T-cell (primary cell): Measurements from ENCODE around the gene AHCYL1. TPM values are rescaled to one million over a fixed set of nuclear protein-coding genes. Genes with fewer than 3 reads are reported as not detected.
"Not testable (repeated sequence)": the region's sequence is repeated elsewhere in the genome, so short reads cannot be mapped to it uniquely, and the experiment has no call there.

Source experiments
- ATAC-seq, 4 experiments: fragments of 200-7000 bp in 3 of 4; fragments of 150-1000 bp in 1 of 4; cut with Tn5 transposase; replicated peaks in 1 of 4; 1 replicate in 3 of 4; 2 replicates in 1 of 4; pipeline ENCODE4 v1.10.0; 2021; ENCODE audit warnings: moderate library complexity in 3 of 4, mild to moderate bottlenecking in 2 of 4, moderate number of reproducible peaks in 1 of 4
- CTCF ChIA-PET, 2 donors: fragments of 300-600 bp; sonication (Branson Sonifier 250); formaldehyde crosslinking; loops; one replicate each; lab custom pipeline; 2022; ENCODE audit warnings: antibody characterized with exemption in 2 of 2; lab: Charles Lee
- POLR2A ChIA-PET, 2 donors: fragments of 300-600 bp; sonication (Branson Sonifier 250); formaldehyde crosslinking; loops; one replicate each; lab custom pipeline; 2022; ENCODE audit warnings: antibody characterized with exemption in 2 of 2; lab: Charles Lee
- DNase-seq, 35 experiments: peaks; one replicate each; pipeline versions ENCODE4 v3.0.0 to v3.0.0-alpha.2; 2013 to 2023
- H3K27ac ChIP-seq: one replicate; pipeline ENCODE4 v1.5.1; 2013; ENCODE audit warnings: low read length
- H3K27me3 ChIP-seq, 2 experiments: replicated peaks in 1 of 2; 1 replicate in 1 of 2; 2 replicates in 1 of 2; pipeline versions ENCODE4 v1.6.1 to v1.7.0; 2013; ENCODE audit warnings: low read length in 1 of 2, mixed read lengths in 1 of 2; ENCODE audit not compliant: control insufficient read depth in 2 of 2, insufficient read depth in 2 of 2; ENCODE audit errors: extremely low read depth in 1 of 2
- H3K36me3 ChIP-seq, 2 donors: 1 replicate in 1 of 2; 2 replicates in 1 of 2; pipeline versions ENCODE4 v1.6.1 to v1.7.0; 2013; ENCODE audit warnings: low read length in 1 of 2; ENCODE audit not compliant: control insufficient read depth in 2 of 2, insufficient read depth in 1 of 2; ENCODE audit errors: extremely low read depth in 1 of 2
- H3K4me1 ChIP-seq, 2 experiments: 1 replicate in 1 of 2; 2 replicates in 1 of 2; pipeline versions ENCODE4 v1.6.1 to v1.7.0; 2013; ENCODE audit warnings: low read length in 2 of 2, mixed read lengths in 1 of 2; ENCODE audit not compliant: insufficient read depth in 2 of 2, control insufficient read depth in 1 of 2; ENCODE audit errors: extremely low read depth in 1 of 2
- H3K4me3 ChIP-seq, 2 donors: 1 replicate in 1 of 2; 2 replicates in 1 of 2; pipeline versions ENCODE4 v1.5.1 to v1.7.0; 2013; ENCODE audit warnings: mild to moderate bottlenecking in 2 of 2, low read length in 1 of 2, moderate library complexity in 1 of 2; ENCODE audit not compliant: control insufficient read depth in 1 of 2; ENCODE audit errors: extremely low read depth in 1 of 2
- H3K9me3 ChIP-seq: 2 replicates; pipeline ENCODE4 v1.7.0; 2013
- H3K27ac Mint-ChIP-seq, 2 donors: one replicate each; pipeline ENCODE4 v1.8.0; 2020 to 2021; ENCODE audit warnings: mild to moderate bottlenecking in 2 of 2, mixed read lengths in 2 of 2
- H3K27me3 Mint-ChIP-seq, 2 donors: one replicate each; pipeline ENCODE4 v1.8.0; 2021 to 2022; ENCODE audit warnings: mixed read lengths in 2 of 2
- H3K36me3 Mint-ChIP-seq: one replicate; pipeline ENCODE4 v1.8.0; 2021; ENCODE audit warnings: mixed read lengths
- H3K4me1 Mint-ChIP-seq, 3 donors: one replicate each; pipeline ENCODE4 v1.8.0; 2020 to 2022; ENCODE audit warnings: mixed read lengths in 3 of 3, mild to moderate bottlenecking in 1 of 3
- H3K4me3 Mint-ChIP-seq, 3 donors: one replicate each; pipeline ENCODE4 v1.8.0; 2020 to 2022; ENCODE audit warnings: mild to moderate bottlenecking in 3 of 3, mixed read lengths in 3 of 3, moderate library complexity in 3 of 3
- H3K9me3 Mint-ChIP-seq, 3 donors: one replicate each; pipeline ENCODE4 v1.8.0; 2020 to 2022; ENCODE audit warnings: mixed read lengths in 3 of 3
- WGBS: methylation state at CpG from one replicate; pipeline ENCODE4 v1.1.5; 2013; ENCODE audit warnings: missing lambda C conversion rate; ENCODE audit not compliant: insufficient coverage; 5-methylcytosine and 5-hydroxymethylcytosine counted together
- total RNA-seq, 35 experiments: library from RNA in 6 of 35; stranded (reverse) in 6 of 35; fragments of 120-200 nt in 1 of 35; gene quantifications; one replicate each; pipeline versions ENCODE4 v1.2.1 to v1.2.4 and lab custom pipeline; 2013 to 2026

Gene AHCYL1
- total RNA-seq, 5 donors from 2014 or later (not counting 1 experiment from before 2014, with no cell fraction given) = 23.0 to 41.6 (median 38.9) TPM

DNA sequence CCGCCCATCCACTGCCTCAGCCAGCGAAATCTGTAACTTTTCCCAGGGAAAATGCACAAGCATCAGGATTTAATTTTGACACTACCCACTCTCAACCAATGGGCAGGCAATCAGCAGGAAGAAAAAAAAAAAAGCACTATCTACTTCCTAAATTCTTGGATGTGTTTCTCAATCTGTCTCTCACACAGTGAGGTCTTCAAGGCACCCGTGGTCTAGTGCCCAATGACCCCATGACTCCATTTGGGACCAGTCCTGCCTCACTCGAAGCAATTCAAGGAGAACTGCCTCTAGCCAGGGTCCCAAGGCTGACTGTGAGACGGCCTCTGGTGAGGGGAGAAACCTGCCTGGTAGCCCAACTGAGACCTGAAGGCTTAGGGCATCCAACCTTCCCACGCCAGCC lies 38.1 kb upstream of the AHCYL1 start:
- peaks cover 0 to 2% of the 10 kb centered on the region in 2 experiments for H3K27me3 ChIP-seq
- WGBS = 70% methylated on average over 2 of the region's 6 CpGs
- Mint-ChIP-seq H3K27me3 (peaks cover 4 to 6% of the 10 kb centered on the region in 2 donors), H3K4me1 (peaks cover 4 to 8% (median 7%) of the 10 kb centered on the region in 3 donors), H3K9me3 (peaks cover 0 to 6% (median 0%) of the 10 kb centered on the region in 3 donors), H3K36me3 (no peaks in the 10 kb centered on the region), H3K4me3 (no peak overlapping the region), H3K27ac (no peak overlapping the region)
- no peaks in the 10 kb centered on the region for H3K36me3 ChIP-seq
- H3K4me1 ChIP-seq = no peaks in the 10 kb centered on the region
- ChIA-PET CTCF (no interaction called here), POLR2A (no interaction called here)
- ATAC-seq (no peak), DNase-seq (no peak)
- no peak overlapping the region for H3K4me3 ChIP-seq
- no peaks in the 10 kb centered on the region for H3K9me3 ChIP-seq
- no peak overlapping the region for H3K27ac ChIP-seq

DNA sequence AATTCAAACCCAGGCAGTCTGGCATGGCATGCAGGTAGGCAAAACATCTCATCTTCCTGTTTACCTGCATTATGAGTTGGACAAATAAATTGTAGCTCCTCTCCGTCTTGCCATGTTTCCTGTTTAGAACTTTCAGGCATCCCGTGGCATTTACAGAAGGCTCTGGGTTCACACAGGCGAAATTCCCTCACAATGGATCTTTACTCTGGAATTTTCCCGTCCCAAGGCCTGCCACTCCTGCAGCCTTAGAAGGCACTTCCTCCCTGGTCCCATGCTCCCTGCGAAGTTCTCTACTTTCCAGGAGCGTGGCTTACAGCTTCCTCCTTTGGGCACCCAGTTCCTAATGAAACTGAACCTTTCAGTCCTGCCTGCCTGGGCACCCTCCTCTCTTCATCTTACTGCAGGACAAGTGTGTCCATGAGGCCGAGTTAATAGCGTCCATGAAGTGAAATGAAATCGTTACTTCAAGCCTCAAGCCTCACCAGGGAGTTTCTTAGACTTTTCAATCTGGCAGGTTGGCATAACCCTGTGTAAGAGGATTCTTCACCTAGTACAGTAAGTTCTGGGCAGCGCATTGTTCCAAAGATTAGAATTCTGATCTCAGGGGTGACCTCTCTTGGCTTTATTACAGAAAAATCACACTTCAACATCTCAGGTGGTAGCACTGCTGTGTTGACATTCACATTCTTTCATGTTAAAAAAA lies 36.8 kb upstream of the AHCYL1 start:
- ChIA-PET CTCF (interaction anchor here in 1 of 2 donors (1.2 kb wide), 1 partner anchor 23 kb away, joined by 3 read pairs; no protein-coding TSS in a partner anchor), POLR2A (no interaction called here)
- Histone ChIP-seq H3K9me3 (no peaks in the 10 kb centered on the region), H3K27ac (no peak overlapping the region), H3K4me3 (no peak overlapping the region), H3K27me3 (peaks cover 0 to 2% of the 10 kb centered on the region in 2 experiments), H3K36me3 (no peaks in the 10 kb centered on the region), H3K4me1 (no peaks in the 10 kb centered on the region)
- Mint-ChIP-seq H3K4me1 (peaks cover 4 to 8% (median 7%) of the 10 kb centered on the region in 3 donors), H3K27ac (no peak overlapping the region), H3K27me3 (peaks cover 4 to 6% of the 10 kb centered on the region in 2 donors), H3K4me3 (no peak overlapping the region), H3K36me3 (no peaks in the 10 kb centered on the region), H3K9me3 (peaks cover 0 to 6% (median 0%) of the 10 kb centered on the region in 3 donors)
- no peak for ATAC-seq
- 85% methylated on average over 8 of the region's 10 CpGs for WGBS
- no peak for DNase-seq

DNA sequence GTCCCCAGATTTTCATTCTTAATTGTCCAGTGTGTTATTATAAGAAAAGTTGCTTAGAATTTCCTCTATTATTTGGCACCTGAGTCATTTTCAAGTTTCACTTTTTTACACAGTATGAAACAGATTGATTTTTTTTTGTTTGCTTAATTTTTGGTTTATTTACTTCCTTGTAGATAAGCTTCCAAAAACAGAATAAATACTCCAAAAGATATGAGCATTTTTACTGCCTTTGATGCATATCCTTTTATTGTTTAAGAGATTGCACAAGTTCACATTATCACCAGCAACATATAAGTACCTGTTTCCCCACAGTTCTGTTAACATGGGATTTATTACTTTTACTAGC lies 36.3 kb upstream of the AHCYL1 start:
- H3K36me3 Mint-ChIP-seq = no peaks in the 10 kb centered on the region
- ChIA-PET CTCF (interaction anchor here (0.5 to 1.2 kb wide), 2 partner anchors 22 to 1117 kb away, joined by 3 to 4 read pairs; no protein-coding TSS in a partner anchor), POLR2A (no interaction called here)
- peaks cover 4 to 8% (median 7%) of the 10 kb centered on the region in 3 donors for H3K4me1 Mint-ChIP-seq
- Histone ChIP-seq H3K4me1 (no peaks in the 10 kb centered on the region), H3K27me3 (peaks cover 0 to 2% of the 10 kb centered on the region in 2 experiments), H3K4me3 (no peak overlapping the region), H3K9me3 (no peaks in the 10 kb centered on the region), H3K36me3 (no peaks in the 10 kb centered on the region), H3K27ac (no peak overlapping the region)
- ATAC-seq (no peak), DNase-seq (no peak)
- H3K4me3 Mint-ChIP-seq = no peak overlapping the region
- peaks cover 3 to 6% of the 10 kb centered on the region in 2 donors for H3K27me3 Mint-ChIP-seq
- peaks cover 0 to 6% (median 0%) of the 10 kb centered on the region in 3 donors for H3K9me3 Mint-ChIP-seq
- no peak overlapping the region for H3K27ac Mint-ChIP-seq

DNA sequence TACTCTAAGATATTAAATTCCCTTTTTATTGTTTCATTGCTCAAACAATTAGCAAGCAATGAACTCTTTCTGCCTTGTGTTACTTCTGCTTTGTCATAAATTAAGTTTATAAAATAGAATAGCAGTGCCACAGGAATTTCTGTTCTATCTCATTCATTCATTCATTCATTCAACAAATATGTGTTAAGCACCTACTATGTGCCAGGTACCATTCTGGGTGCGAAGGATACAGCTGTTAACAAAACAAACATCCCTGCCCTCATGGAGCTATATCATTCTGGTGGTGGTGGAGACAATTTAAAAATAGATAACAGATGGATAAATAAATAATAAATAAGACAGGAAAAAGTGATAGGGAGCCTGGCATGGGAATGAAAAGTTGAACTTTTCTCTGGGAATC lies 34.5 kb upstream of the AHCYL1 start:
- DNase-seq (no peak), ATAC-seq (no peak)
- Histone ChIP-seq H3K27me3 (no peaks in the 10 kb centered on the region), H3K36me3 (no peaks in the 10 kb centered on the region), H3K4me3 (no peak overlapping the region), H3K4me1 (no peaks in the 10 kb centered on the region), H3K27ac (no peak overlapping the region), H3K9me3 (no peaks in the 10 kb centered on the region)
- H3K27me3 Mint-ChIP-seq = peaks cover 3 to 6% of the 10 kb centered on the region in 2 donors
- H3K36me3 Mint-ChIP-seq = no peaks in the 10 kb centered on the region
- ChIA-PET POLR2A (no interaction called here), CTCF (no interaction called here)
- H3K27ac Mint-ChIP-seq = no peak overlapping the region
- WGBS = no CpG with 5 or more reads among the region's 1 CpG
- no peak overlapping the region for H3K4me3 Mint-ChIP-seq
- peaks cover 0 to 2% (median 0%) of the 10 kb centered on the region in 3 donors for H3K4me1 Mint-ChIP-seq
- H3K9me3 Mint-ChIP-seq = peaks cover 0 to 6% (median 0%) of the 10 kb centered on the region in 3 donors

DNA sequence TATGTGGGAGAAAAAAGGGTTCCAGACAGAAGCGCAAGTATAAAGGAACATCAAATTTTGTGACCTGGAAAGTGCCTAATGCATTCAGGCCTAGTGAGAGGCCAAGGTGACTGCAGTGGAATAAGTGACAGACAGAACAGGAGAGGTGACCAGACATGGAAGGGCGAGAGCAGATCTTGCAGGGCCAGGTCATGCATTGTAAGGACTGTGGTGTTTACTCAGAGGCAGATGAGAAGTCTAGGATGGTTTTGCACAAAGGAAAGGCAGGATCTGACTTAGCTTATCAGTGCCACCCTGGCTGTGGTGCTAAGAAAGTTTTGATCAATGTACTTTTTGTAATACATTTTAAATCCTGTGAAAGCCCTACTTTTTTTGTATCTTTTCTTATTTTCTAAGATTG lies 34.1 kb upstream of the AHCYL1 start:
- Mint-ChIP-seq H3K9me3 (peaks cover 0 to 6% (median 0%) of the 10 kb centered on the region in 3 donors), H3K4me1 (no peaks in the 10 kb centered on the region), H3K4me3 (no peak overlapping the region), H3K27me3 (peaks cover 3 to 9% of the 10 kb centered on the region in 2 donors), H3K27ac (no peak overlapping the region), H3K36me3 (no peaks in the 10 kb centered on the region)
- Histone ChIP-seq H3K4me3 (no peak overlapping the region), H3K27me3 (no peaks in the 10 kb centered on the region), H3K36me3 (no peaks in the 10 kb centered on the region), H3K9me3 (no peaks in the 10 kb centered on the region), H3K27ac (no peak overlapping the region), H3K4me1 (no peaks in the 10 kb centered on the region)
- 96% methylated on average over 2 of the region's 2 CpGs for WGBS
- DNase-seq (no peak), ATAC-seq (no peak)
- ChIA-PET POLR2A (no interaction called here), CTCF (no interaction called here)

DNA sequence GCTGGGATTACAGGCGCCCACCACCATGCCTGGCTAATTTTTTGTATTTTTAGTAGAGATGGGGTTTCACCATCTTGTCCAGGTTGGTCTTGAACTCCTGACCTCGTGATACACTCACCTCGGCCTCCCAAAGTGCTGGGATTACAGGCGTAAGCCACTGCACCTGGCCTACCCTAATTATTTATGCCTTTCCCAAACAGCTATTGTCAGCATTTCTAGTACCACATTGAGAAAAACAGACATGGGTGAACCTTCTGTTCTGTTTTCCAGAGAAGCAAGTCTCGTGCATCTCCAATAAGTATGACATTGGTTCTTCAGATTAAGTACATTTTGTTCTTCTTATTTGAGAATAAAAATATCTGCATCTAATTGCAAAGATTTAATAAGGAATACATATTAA lies 33.1 kb upstream of the AHCYL1 start:
- ATAC-seq, DNase-seq, H3K4me1 Mint-ChIP-seq, H3K4me1 ChIP-seq, H3K9me3 ChIP-seq, H3K4me3 ChIP-seq, H3K4me3 Mint-ChIP-seq, H3K27ac ChIP-seq, H3K36me3 ChIP-seq, H3K27ac Mint-ChIP-seq, H3K27me3 Mint-ChIP-seq, H3K27me3 ChIP-seq, CTCF ChIA-PET, H3K9me3 Mint-ChIP-seq, H3K36me3 Mint-ChIP-seq: not testable (repeated sequence)
- POLR2A ChIA-PET = interaction anchor here in 1 of 2 donors (0.6 kb wide), 1 partner anchor 1069 kb away, joined by 3 read pairs; no protein-coding TSS in a partner anchor
- WGBS = 92% methylated on average over 2 of the region's 5 CpGs
